NCI-H2227 (cell line): ENCODE measurements around the gene RPLP2.
A peak's percentile ranks its signal among the peaks of the same experiment; 100 is the strongest.

Experiments used
- DNase-seq: peaks from one replicate; lab custom pipeline; 2025; ENCODE audit not compliant: unreplicated experiment; lab: John Stamatoyannopoulos, UW

RPLP2 gene

DNA sequence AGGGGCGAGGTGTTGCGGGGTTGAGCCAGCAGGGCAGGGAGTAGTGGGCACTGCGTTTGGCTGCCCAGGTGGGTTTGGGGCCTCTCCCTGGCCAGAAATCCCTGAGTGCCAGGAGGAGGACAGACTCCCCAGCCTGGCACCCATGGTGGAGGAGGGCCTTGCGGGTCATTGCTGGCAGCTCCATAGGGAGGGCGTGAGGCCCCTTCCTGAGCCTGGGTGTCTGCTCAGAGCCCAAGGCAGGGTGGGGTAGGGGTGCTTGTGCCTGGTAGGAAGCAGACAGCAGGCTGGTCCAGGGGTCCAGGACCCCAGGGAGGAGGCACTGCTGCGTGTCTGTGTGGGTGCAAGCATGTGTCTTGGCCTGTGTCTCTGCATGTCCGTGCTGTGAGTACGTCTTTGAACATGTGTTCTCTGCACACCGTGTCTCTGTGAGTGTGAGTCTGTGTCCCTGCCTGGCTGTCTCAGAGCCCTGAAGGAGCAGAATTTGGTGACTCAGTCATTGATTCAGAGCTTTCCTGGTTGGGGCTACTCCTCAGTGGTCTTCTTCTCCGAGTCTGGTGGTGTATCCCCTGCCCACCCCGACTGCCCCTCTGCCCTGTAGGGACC is 36.8 kb downstream of the RPLP2 start:
- DNase-seq, result no peak

DNA sequence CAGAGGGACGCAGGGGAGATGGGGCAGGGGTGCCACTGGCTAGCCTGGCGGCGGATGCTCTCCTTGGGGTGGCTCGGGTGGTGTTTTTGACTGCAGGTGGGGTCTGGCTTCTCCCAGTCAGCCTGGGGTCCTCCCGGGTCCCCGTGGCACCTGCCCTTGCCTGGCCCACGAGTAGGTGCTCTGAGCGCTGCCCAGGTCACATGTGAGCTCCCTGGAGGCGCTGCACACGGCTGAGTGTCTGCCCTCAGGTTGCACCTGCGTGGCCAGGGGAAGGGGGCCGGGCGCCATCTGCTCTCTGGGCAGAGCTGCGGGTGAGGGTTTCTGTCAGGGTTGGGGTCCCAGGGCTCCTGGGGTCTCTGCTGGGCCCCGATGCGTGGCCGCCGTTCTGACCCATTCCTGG is 38.1 kb downstream of the RPLP2 start:
- DNase-seq, result no peak

DNA sequence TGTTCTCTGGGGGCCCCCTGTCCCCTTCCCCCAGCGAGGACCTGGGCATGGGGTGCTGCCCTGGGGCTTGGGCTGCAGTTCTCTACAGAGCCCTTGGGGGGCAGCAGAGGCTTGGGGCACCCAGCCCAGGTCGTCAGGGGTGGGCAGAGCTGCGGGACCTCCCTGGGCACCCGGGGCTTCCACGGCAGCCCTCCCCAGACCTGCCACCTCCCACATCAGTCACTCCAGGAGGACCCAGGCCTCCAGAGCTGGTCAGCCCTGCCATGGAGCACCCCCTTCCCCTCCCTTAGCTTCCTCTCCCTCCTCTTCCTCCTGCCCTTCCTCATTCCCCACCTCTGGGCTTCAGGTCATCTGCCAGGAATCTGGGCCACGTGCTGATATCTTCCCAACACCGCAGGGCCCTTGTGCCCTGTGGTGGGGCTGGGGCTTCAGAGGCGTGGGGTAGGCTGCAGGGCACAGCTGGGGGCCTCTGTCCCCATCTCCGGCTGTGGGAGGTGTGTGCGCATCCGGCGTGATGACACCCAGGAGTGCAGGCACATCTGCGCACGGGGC is 38.7 kb downstream of the RPLP2 start:
- DNase-seq, result peak; percentile 58

DNA sequence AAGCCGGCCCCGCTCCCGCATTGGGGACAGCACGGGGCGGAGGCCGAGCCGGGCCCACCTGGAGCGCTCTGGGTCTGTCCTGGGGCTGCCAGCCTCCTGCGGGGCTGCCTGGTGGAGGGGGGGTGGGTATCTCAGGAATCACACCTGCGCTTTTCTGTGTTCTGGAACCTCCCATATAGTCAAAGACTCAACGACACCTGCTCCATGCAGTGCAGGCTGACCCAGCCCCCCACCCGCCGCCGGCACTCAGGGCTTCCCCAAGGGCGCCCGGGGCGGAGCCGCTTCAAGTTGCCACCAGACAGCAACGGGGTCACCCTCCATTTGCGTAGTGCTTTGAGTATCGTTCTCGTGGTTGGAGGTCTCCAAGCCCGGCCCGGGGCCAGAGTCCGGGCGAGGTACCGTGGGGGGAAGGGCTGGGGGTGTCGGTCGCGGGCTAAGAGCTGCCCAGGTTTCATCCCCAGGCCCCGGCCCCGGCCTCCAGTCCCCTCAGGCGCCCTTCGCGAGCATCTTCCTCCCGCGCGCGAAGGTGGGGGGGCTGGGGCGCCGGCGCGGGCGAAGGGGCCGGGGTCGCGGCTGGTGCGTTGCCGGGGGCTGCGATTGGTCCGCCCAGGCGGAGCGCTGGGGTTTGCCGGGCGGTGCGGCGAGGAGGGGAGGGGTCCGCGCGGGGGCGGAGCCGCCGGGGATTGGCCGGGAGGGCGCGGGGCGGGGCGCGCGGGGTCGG is 39.5 kb downstream of the RPLP2 start:
- DNase-seq, result peak; percentile 88

DNA sequence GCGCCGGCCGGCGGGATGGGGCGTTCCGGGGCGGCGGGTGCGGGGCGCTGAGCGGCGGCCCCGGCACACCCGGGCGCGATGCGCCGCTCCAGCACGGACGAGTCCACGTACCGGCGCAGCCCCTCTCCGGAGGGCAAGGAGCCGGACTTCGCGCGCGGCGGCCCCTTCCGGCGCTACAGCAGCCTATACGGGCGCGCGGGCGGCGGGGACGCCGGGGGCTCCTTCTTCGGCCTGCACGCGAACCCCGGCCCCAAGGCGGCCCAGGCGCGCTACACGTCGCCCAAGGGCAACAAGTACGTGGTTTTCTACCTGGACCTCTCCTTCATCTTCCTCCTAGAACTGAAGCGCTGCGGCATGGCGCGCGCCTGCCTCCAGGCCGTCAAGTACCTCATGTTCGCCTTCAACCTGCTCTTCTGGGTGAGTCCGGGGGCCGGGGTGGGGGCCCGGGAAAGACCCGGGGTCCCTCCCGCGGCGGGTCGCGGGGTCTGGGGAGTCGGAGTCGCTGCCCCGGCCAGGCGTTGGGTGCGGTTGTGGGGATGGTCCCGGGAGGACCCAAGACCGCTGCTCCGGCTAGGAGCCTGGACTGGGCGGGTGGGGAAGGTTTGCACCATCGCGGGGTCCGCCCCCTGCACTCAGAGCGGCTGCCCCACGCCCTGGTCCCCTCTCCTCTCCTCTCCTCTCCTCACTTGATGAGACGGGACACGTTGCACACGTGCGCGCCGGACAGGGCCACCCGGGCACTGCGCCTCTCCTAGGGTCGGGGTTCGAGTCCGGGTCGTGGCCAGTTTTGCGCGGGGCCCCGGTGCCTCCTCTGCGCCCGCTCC is 40.4 kb downstream of the RPLP2 start:
- peak; percentile 85 for DNase-seq

DNA sequence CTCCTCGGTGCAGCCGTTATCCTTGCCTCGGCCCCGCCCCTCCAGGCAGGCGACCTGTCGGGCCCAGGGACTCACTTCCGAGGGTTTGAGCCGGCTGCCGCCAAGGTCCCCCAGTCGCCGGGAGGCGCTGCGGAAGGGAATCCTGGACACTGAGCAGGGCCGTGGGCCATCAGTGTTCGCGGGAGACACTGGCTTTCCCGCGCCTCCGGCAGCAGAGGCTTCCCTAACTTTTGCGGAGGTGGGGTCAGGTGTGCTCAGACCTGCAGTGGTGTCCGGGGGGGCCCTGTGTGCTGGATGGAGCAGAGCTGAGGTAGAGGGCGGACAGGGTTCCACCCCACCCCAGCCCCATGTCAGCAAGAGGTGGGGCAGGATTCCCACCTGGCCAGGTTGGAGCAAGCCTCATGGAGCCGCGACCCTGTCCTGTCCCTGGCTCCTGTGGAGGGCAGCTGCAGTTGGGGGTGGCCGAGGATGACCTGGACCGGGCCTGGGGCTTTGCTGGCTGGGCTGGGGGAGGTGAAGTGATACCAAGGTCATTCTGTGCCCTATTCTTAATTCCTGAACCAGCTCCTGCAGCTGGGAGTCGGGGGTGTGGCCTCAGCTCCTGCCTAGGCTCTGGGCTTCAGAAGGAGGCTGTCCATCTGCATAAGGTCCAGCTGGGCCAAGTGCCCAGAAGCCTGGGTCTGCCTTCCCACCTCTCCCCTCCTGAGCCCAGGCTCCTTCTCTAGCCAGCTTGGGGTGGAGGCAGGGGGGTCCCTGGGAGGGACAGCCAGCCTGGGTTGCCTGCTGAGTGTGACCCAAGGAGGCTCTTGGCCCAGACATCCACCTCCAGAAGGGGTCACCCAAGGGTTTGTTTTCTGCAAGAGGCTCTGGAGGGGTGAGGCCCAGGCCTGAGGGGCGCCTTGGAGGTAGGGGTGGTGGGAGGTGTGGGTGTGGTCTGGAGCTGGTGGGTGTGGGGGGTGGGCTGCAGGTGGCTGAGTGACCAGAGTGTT is 41.3 kb downstream of the RPLP2 start:
- DNase-seq, result no peak

DNA sequence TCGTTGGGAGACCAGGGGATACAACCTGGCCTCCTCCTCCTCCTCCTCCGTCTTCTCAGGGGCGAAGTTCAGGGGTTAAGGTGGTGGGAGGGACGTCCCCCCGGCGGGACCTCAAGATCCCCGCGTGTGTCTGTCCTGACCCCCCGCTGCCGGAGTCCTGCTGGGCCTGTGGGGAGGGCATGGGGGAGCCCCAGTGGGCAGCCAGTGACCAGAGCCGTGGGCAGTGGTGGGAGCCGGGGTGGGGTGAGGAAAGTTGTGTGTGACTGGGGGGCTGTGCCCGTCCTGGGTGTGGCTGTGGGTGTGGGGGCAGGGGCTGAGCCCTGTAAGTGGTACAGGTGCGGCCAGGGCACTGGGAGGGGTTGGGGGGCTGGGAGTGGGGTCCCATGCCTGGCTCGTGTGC is 43.0 kb downstream of the RPLP2 start:
- no peak for DNase-seq

DNA sequence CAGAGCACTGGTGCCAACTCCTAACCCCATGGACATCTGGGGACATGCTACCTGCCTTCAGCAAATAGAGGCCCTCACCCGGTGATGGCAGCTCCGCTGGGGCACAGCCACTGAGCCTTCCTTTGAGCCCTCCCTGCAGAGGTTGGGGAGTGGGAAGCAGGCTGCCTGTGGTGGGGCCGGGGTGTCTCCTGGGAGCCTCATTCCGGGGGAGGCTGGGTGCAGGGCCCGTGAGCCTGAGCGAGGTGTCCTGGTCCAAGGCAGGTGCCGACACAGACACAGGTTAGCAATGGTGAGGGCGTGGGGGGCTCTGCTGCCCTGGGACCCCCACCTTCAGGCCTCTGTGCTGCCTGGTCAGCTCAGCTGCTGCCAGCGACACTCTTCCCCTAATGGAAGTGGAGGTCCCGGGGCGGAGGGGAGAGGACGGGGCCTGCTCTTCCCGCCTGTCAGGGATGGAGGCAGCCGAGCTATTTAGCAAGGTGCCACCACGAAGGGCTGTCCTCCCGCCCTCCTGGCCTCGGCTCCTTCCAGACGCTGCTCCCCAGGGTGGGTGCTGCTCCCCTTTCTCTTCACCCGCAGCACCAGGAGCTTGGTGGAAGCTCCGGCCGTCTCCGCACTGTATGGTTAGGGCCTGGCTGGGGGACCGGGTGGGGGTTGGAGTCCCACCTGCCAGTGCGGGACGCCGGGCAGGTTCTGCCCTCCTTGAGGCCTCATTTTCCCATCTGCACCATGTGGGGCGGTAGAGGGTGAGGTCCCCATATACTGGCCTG is 44.1 kb downstream of the RPLP2 start:
- no peak for DNase-seq

DNA sequence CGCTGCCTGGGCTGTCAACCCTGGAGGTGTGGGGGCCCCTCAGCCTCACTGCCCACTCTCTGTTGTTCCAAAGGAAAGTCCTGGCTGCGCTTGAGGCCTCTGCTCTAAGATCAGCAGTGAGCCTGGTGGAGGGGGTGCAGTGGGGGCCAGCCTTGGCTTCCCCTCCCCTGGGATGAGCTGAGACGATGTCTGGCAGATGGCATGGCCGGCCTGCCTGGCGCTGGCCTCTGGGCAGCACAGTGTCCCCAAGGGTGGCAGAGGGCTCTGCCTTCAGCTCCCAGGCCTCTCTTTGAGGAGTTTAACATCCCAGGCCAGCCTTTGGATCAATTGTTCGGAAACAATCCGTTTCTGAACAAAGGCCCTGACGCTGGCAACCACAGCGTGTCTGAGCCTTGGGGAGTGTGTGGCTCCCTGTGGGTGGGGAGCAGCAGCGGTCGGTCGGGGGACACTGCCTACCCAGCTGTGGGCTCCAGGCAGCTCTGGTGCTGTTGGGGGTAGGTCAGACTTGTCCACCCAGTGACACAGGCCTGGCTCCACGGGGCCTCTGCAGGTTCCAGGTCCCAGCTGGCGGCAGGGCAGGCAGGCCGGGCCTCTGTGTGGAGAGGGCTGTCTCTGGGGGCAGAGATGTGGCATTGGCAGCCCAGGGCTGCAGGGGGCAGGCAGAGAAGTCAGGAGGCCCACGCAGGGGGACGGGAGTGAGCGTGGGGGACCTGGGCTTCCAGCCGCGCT is 45.0 kb downstream of the RPLP2 start:
- no peak for DNase-seq

DNA sequence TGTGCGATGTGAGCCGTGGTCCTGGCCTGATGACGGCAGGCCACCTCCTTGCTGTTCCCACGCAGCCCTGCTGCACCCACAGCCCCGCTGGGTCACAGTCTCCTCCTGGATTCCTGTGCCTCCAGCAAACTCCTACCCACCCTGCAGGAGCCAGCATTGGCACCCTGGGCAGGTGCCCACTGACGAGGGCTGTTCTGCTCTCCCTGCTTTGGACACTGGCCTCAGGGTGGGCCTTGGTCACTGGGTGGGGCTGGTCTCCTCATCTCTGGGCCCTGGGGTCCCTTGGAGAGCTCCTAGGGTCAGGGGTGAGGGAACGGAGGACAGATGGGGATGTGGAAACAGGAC is 45.5 kb downstream of the RPLP2 start:
- no peak for DNase-seq

DNA sequence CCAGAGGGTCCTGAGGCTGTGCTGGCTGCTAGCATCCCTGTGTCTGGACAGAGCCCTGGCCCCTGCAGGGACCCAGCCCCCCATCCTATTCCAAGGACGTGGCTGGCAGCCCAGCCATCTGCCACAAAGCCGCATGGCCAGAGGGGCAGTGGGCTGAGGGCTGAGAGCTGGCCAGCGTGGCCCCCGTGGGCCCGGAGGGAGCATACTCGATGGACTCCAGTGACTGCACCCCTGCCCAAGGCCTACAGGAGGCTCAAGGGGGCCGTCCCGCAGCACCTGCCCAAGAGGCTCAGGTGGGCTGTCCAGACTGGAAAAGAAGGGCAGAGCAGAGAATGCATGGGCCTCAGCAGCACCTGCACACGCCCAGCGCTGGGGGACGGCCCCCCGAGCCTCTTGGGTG is 46.0 kb downstream of the RPLP2 start:
- no peak for DNase-seq

DNA sequence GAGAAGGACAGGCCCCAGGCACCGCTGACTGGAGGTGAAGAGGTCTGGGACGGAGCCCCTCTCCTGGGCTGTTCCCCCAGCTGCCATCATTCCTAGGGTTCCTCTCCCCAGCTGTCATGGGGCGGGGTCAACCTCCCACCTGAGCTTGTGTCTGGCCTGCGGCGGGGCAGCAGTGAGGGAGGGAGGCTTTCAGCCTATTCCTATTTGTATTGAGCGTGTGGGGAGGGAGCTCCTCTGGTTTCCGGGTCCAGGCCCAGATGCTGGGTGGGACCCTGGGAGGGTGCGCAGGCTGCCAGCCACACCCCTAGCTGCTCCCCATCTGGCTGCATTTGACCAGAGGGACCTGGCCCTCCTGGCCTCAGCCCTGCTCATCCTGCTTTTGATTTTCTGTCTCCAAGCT is 46.6 kb downstream of the RPLP2 start:
- peak; percentile 70 for DNase-seq

DNA sequence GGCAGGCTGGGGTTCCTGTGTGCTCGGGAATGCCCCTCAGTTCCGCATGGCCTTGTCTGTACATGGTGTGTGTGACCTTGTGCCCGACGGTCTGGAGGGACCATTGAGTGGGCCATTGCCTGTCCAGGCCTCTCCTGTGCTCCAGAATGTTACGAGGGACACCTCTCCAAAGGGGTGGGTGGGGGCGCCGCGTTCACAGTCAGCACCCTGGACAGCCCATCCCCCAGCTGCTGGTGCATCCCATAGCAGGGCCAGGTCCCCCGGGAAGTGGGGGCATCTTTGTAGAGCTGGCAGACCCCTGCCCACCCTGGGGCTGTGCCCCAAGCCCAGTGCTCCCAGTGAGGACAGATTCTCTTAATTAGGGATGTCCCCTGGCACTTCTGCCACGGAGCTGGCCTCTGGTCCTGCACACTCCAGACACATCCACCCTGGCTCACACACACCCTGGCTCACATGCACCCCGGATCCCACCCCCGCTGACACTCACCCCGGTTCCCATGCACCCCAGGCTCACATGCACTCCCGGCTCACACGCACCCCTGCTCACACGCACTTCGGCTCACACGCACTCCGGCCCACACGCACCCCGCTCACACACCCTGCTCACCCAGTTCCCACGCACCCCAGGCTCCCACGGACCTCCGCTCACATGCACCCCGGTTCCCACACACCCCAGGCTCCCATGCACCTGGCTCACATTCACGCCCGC is 48.4 kb downstream of the RPLP2 start:
- DNase-seq, result no peak

DNA sequence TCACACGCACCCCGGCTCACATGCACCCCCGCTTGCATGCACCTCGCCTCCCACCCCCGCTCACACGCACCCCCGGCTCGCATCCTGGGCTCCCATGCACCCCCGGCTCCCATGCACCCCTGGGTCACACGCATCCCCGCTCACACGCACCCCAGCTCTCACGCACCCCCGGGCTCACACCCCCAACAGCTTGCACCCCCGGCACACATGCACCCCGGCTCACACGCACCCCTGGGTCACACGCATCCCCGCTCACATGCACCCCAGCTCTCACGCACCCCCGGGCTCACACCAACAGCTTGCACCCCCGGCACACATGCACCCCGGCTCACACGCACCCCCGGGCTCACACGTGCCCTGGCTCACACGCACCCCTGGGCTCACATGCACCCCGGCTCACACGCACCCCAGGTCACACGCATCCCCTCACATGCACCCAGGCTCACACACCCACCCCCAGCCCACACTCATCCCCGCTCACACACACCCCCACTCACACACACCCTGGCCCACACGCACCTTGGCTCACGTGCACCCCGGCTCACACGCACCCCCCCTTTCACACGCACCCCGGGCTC is 49.1 kb downstream of the RPLP2 start:
- DNase-seq, result no peak

DNA sequence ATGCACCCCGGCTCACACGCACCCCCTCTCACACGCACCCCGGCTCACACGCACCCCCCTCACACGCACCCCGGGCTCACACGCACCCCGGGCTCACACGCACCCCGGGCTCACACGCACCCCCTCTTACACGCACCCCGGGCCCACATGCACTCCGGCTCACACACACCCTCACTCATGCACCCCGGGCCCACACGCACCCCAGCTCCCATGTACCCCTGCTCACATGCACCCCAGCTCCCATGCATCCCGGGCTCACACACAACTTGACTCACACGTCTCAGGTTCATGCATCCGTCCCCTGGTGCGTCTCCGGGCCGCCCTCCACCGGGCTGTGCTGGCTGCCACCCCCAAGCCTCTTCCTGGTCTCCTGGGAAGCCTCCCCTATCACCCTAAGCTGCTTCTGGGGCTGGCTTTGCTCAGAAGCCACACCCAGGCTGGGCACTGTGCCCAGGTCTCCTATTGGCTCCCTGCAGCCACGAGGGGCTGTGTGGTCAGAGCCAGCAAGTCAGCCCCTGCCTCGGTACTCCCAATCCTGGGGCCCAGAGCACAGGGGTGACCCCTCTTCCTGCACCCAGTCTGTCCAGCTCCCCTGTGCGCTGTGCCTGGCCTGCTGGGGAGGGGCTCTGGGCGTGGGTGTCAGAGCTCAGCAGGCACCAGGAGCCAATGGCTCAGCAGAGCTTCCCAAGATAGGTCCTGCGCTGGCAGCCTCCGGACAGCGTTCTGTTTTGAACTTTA is 49.8 kb downstream of the RPLP2 start:
- peak; percentile 92 for DNase-seq

DNA sequence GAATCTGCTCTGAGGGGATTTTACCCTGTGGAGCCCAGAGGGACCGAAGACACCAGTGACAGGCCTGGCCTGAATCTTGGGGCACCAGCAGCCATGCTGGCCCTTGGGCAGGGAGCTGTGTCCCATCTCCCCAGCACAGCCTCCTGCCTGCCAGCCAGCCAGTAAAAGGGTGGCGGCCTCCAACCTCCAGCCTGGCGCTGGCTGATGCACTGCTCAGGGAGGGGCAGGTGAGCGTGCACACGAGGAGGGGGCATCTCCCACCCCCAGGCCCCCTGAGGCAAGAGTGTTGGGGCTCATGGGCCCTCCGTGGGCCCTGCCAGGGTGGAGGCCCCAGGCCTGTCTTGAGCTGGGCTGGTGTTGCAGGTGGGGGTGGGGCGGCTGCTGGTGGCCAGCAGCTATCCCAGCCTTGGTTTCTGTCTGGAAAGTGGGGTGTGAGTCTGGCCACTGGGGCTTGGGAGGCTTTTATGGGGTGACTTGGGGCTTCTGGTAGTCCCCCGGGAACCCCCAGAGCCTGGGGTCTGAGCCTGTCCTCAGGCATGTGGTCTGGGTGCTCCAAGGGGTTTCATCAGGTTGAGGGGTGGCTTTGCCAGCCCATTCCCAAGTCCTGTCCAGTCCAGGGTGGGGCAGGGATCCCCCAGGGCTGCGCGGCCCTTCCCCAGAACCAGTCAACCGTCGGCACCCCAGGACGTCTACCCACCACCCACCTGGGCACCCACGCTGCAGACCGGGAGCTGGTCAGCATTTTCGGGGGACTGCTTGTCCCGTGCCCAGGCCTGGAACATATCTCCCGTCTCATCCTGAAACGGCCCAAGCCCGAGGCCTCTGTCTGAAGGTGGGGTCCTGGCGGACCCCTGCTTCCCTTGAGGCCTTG is 50.7 kb downstream of the RPLP2 start:
- no peak for DNase-seq

DNA sequence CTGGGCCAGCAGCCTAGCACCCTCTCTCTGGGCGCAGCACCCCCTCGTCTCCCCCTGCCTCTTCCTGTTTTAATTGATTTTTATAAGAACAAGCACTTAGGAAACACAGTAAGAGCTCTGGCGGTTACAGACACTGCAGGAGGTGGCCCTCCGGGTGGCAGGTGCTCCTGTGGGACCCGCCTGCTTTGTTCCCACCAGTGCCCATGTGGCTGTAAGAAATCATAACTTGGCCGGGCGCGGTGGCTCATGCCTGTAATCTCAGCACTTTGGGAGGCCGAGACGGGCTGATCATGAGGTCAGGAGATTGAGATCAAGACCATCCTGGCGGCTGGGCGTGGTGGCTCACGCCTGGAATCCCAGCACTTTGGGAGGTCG is 51.3 kb downstream of the RPLP2 start:
- no peak for DNase-seq
